ENCODE measurements around the gene PCDHB13.
A peak's percentile ranks its signal among the peaks of the same experiment; 100 is the strongest.
"Not testable (repeated sequence)": the region's sequence is repeated elsewhere in the genome, so short reads cannot be mapped to it uniquely, and the experiment has no call there.

PCDHB13 gene

DNA sequence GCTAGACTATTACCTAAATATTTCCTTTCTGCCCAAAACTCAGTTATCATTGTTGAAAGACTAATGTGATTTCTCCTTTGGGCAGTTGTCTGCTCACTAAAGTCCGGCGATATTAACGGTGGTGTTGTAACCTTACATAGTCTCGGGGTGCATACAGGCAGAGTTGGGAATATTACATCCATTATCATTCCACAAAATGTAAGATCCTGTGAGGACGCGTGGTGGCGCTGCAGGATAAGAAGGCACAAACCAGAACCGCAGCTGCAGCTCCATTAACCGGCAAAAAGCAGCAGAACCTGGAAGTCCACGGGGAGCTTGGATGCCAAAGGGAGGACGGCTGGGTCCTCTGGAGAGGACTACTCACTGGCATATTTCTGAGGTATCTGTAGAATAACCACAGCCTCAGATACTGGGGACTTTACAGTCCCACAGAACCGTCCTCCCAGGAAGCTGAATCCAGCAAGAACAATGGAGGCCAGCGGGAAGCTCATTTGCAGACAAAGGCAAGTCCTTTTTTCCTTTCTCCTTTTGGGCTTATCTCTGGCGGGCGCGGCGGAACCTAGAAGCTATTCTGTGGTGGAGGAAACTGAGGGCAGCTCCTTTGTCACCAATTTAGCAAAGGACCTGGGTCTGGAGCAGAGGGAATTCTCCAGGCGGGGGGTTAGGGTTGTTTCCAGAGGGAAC, at the start of gene PCDHB13:
TSS of gene PCDHB13 (plus strand) at position 264 of the 684 bp plus-strand sequence. CDS start at position 469, 205 bp downstream.
- not testable (repeated sequence) for DNase-seq

- DNase-seq, result no peak
Measured at GRCh38 chr5:141172381-141173204, 41.1 kb upstream of the PCDHB13 start, which contains the start of gene PCDHB7. Gene PCDHB7, plus strand, starts transcription at chr5:141172644. Its CDS starts 192 bp downstream, at chr5:141172836.

DNA sequence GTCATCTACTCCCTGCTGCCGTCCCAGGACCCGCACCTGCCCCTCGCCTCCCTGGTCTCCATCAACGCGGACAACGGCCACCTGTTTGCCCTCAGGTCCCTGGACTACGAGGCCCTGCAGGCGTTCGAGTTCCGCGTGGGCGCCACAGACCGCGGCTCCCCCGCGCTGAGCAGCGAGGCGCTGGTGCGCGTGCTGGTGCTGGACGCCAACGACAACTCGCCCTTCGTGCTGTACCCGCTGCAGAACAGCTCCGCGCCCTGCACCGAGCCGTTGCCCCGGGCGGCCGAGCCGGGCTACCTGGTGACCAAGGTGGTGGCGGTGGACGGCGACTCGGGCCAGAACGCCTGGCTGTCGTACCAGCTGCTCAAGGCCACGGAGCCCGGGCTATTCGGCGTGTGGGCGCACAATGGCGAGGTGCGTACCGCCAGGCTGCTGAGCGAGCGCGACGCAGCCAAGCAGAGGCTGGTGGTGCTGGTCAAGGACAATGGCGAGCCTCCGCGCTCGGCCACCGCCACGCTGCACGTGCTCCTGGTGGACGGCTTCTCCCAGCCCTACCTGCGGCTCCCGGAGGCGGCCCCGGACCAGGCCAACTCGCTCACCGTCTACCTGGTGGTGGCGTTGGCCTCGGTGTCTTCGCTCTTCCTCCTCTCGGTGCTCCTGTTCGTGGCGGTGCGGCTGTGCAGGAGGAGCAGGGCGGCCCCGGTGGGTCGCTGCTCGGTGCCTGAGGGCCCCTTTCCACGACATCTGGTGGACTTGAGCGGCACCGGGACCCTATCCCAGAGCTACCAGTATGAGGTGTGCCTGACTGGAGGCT, 39.2 kb upstream of the PCDHB13 start:
- not testable (repeated sequence) for DNase-seq

DNA sequence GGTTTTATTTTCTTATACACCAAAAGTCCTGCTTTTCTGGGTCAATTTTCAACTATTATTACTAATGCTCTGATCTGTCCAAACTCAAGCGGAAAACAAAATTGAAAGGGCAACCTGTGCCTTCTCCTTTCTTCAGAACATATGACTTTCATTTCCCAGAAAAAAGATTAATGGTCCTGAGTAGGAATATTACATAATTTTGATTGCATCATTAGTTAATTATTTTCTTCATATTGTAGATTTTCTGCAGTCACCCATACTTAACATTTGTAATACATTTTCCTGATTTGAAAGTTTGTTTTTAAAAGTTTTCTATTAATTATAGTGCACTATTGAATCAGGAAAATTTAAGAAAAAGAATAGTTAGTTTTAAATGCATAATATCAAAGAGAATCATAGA, 37.8 kb upstream of the PCDHB13 start:
- DNase-seq, result no peak

DNA sequence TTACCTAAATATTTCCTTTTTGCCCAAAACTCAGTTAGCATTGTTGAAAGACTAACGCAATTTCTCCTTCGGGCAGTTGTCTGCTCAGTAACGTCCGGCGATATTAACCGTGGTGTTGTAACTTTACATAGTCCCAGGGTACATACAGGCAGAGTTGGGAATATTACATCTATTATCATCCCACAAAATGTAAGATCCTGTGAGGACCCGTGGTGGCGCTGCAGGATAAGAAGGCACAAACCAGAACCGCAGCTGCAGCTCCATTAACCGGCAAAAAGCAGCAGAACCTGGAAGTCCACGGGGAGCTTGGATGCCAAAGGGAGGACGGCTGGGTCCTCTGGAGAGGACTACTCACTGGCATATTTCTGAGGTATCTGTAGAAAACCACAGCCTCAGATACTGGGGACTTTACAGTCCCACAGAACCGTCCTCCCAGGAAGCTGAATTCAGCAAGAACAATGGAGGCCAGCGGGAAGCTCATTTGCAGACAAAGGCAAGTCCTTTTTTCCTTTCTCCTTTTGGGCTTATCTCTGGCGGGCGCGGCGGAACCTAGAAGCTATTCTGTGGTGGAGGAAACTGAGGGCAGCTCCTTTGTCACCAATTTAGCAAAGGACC, 36.0 kb upstream of the PCDHB13 start, which contains the start of gene PCDHB8:
TSS of gene PCDHB8 (plus strand) at position 214 of the 615 bp plus-strand sequence. CDS start at position 459, 245 bp downstream.
- DNase-seq, result not testable (repeated sequence)

- not testable (repeated sequence) for DNase-seq
Measured at GRCh38 chr5:141179371-141179770, 34.3 kb upstream of the PCDHB13 start.

GRCh38 chr5:141179876-141180275, 33.8 kb upstream of the PCDHB13 start:
- DNase-seq, result not testable (repeated sequence)

GRCh38 chr5:141180313-141180712, 33.4 kb upstream of the PCDHB13 start:
- DNase-seq, result no peak

DNA sequence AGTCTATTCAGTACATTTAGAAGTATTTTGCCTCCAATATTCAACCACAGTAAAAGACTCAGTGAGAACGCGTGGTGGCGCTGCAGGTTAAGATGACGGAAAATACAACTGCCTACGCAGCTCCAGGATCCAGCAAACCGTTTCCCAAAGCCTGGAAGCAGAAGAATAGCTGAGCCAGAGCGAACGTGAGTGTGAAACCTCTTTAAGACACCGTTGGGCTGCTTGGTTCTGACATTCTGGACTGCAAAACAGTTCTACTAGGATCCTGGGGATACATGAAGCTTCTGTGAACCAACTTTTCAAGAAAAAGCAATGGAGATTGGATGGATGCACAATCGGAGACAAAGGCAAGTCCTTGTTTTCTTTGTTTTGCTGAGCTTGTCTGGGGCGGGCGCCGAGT, 31.5 kb upstream of the PCDHB13 start, which contains the start of gene PCDHB16:
TSS of gene PCDHB16 (plus strand) at position 140 of the 400 bp plus-strand sequence. CDS start at position 313, 173 bp downstream.
- peak; percentile 4 for DNase-seq

- not testable (repeated sequence) for DNase-seq
Measured at GRCh38 chr5:141184117-141184855, 29.4 kb upstream of the PCDHB13 start.

DNA sequence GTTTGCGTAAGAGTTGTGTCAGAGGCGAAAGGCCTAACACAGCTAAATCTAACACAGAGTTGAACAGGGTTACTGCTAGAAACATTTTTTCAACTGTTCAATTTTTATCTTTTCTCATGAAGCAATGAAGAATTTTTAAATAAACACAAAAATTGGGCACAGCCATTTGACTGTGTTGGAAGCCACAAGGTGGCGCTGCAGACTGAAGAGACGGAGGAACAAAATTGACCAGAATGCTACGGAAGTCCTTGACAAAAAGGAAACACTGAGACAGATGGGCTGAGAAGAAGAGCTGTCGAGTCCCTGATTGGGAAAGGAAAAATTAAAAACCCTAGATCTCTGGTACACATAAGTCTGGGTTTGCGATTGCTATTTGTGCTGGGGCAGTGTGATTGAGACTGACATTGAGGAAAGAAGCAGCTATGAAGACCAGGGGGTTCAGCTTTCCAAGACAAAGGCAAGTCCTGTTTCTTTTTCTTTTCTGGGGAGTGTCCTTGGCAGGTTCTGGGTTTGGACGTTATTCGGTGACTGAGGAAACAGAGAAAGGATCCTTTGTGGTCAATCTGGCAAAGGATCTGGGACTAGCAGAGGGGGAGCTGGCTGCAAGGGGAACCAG, 26.7 kb upstream of the PCDHB13 start, which contains the start of gene PCDHB9:
TSS of gene PCDHB9 (plus strand) at position 265 of the 616 bp plus-strand sequence. CDS start at position 423, 158 bp downstream.
- peak; percentile 4 for DNase-seq

- not testable (repeated sequence) for DNase-seq
Measured at GRCh38 chr5:141188682-141189081, 25.0 kb upstream of the PCDHB13 start.

DNA sequence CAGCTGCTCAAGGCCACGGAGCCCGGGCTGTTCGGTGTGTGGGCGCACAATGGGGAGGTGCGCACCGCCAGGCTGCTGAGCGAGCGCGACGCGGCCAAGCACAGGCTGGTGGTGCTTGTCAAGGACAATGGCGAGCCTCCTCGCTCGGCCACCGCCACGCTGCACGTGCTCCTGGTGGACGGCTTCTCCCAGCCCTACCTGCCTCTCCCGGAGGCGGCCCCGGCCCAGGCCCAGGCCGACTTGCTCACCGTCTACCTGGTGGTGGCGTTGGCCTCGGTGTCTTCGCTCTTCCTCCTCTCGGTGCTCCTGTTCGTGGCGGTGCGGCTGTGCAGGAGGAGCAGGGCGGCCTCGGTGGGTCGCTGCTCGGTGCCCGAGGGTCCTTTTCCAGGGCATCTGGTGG, 24.6 kb upstream of the PCDHB13 start:
- DNase-seq, result not testable (repeated sequence)

DNA sequence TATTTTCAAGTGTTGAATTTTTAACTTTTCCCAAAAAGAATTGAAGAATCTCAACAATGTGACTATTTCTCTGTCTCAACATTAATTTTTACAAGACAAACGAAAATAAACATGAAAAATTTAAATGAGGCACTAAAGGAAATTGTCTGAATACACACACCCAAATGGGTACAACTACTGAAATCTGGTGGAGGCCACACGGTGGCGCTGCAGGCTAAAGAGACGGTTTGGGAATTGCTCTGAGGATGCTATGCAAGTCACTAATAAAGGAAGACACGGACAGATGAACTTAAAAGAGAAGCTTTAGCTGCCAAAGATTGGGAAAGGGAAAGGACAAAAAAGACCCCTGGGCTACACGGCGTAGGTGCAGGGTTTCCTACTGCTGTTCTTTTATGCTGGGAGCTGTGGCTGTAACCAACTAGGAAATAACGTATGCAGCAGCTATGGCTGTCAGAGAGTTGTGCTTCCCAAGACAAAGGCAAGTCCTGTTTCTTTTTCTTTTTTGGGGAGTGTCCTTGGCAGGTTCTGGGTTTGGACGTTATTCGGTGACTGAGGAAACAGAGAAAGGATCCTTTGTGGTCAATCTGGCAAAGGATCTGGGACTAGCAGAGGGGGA, 21.5 kb upstream of the PCDHB13 start, which contains the start of gene PCDHB10:
TSS of gene PCDHB10 (plus strand) at position 244 of the 616 bp plus-strand sequence. CDS start at position 444, 200 bp downstream.
- DNase-seq, result no peak

- not testable (repeated sequence) for DNase-seq
Measured at GRCh38 chr5:141194332-141194731, 19.4 kb upstream of the PCDHB13 start.

DNA sequence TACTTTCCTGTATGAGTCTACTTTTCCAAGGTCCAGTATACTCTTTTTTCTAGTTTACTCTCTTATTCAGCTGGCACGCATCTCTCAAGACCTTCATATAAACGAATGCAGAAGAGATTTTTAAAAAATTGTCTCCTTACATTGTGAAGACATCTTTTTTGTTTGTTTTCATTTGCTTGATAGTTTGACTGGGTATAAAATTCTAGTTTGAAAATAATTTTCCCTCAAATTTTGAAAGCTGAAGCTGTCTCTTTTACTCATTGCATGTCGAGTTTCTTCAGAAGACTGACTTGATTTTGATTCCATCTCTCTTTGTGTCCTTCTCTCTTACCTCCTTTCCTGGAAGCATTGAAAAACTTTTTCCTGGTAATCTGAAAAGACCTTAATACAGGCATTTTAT, 17.4 kb upstream of the PCDHB13 start:
- DNase-seq, result no peak

- peak; percentile 26 for DNase-seq
Measured at GRCh38 chr5:141199359-141200235, 14.1 kb upstream of the PCDHB13 start, which contains the start of gene PCDHB11. Gene PCDHB11, plus strand, starts transcription at chr5:141199627. Its CDS starts 148 bp downstream, at chr5:141199775.

DNA sequence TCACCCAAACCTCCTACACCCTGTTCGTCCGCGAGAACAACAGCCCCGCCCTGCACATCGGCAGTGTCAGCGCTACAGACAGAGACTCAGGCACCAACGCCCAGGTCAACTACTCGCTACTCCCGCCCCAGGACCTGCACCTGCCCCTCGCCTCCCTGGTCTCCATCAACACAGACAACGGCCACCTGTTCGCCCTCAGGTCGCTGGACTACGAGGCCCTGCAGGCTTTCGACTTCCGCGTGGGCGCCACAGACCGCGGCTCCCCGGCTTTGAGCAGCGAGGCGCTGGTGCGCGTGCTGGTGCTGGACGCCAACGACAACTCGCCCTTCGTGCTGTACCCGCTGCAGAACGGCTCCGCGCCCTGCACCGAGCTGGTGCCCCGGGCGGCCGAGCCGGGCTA, 12.6 kb upstream of the PCDHB13 start:
- DNase-seq, result not testable (repeated sequence)

GRCh38 chr5:141201646-141202045, 12.1 kb upstream of the PCDHB13 start:
- not testable (repeated sequence) for DNase-seq
